GM21528 (cell line): Measurements from ENCODE around the gene DNAH11.

Experiments
- ATAC-seq: cut with Tn5 transposase; IDR thresholded peaks from one replicate; pipeline ENCODE4 v1.9.1; 2021; ENCODE audit warnings: mild to moderate bottlenecking, moderate library complexity; ENCODE audit not compliant: unreplicated experiment, low FRiP score

Gene DNAH11

GRCh38 chr7:21550076-21550475 lies 7.2 kb downstream of the DNAH11 start:
- no peak for ATAC-seq

GRCh38 chr7:21550821-21551531 lies 8.1 kb downstream of the DNAH11 start:
- no peak for ATAC-seq

DNA sequence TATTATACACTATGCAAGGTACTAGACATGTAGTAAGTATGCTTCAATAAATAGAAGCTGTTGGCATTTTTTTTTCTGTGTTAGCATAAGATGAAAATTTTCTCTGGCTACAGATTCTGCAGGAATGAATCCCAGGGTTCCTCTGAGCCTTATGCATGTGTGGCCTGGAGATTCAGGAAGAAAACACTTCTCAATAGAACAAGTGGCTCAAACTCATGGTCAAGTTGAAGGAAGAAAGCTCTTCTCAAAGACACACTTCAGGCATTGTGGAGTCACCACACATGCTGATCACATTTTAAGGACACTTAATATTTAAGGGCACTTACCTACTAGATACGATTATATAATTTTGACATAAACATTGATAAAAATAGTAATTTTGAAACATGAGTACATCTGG lies 19.5 kb downstream of the DNAH11 start:
- ATAC-seq: no peak

- no peak for ATAC-seq
Observed at GRCh38 chr7:21565614-21566013, 22.8 kb downstream of the DNAH11 start.

- ATAC-seq: no peak
Observed at GRCh38 chr7:21566094-21566493, 23.3 kb downstream of the DNAH11 start.

DNA sequence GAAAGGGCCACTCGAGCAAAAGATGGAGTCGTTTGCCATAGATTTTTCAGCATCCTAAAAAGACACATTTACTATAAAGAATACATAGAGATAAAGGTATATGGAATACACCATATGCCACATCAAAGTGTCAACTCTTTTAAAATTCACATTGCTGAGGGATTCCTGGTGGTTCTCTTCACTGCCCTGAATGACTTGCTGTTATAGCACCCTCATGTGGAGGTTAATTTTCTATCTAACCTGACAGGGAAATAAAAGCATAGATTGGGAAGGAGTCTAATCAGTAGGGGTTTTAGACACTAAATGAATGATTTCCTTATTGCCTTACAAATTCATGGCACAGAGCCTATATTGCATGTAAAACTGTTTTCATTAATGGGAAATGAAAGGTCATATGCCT lies 25.9 kb downstream of the DNAH11 start:
- no peak for ATAC-seq

- no peak for ATAC-seq
Observed at GRCh38 chr7:21572331-21573313, 29.8 kb downstream of the DNAH11 start.

- no peak for ATAC-seq
Observed at GRCh38 chr7:21579341-21580072, 36.7 kb downstream of the DNAH11 start.

- no peak for ATAC-seq
Observed at GRCh38 chr7:21580073-21580521, 37.3 kb downstream of the DNAH11 start.

- ATAC-seq: no peak
Observed at GRCh38 chr7:21585070-21585724, 42.4 kb downstream of the DNAH11 start.

- ATAC-seq: no peak
Observed at GRCh38 chr7:21587139-21587784, 44.4 kb downstream of the DNAH11 start.

DNA sequence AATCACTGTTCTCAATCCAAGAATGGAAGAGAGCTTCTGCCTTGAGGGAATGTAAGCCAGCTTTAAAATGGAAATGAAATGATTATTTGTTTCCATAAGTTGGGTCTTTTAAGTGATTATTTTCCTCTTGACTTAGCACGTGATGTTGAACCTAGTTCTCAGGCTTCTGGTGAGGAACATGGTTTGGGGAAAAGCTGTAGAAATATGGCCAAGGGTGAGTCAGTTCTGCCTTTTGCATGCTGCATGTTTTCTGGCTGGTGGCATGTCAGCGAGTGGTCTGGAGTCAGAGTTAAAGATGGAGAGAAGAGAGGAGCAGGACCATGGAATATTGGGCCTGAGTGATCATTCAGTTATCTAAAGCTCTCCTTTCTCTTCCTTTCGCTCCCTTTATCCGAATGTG lies 54.0 kb downstream of the DNAH11 start:
- ATAC-seq: no peak

DNA sequence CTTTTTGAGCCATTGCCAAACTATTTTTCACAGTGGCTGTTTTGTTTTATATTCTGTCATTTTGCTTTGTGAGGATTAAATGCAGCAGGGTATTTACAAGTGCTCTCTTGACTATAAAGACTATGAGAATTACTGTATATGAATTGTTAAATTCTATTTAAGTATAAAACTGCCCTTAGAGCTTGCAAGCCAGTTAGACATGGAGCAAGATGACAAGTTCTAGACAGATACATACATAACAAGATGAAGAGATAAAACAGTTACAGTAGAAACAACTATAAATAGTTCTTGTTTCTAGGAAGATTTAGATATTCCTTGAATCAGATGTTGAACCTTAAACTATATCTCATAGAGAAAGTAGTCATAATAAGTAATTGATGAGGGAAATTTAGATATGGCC lies 60.6 kb downstream of the DNAH11 start:
- ATAC-seq: no peak

DNA sequence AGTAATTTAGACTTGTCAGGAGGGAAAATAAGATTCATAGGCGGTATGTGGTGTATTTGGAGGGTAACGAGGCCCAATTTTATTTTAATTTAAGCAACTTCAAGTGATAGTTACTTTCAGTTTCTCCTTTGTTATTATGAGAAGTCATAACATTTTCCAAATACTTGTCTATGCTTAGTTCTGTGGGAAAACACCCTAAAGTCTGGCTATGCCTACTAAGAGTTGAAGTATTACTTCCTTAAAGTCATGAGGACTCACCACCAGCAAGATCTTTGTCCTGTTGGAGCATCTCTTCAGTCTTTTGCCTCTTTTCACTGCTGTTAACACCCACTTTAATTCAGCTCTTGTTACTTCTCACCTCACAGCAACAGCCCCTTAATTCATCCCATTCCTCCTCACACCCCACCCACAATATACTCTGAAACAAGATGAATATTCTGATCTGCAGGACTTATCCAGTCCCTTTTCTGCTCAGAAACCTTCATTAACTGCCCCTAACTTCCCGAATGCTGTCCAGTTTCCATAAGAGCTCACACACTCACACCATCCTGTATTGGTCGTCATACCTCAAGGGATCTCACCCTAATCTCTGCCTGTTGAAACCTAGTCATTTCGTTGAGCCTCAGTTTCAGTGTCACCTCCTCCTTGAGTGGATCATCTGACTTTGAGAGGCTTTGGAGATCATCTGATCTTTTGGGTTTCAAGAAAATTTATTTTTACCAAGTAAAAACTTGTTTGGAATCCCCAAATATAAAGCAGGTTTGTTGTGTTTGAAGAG lies 61.3 kb downstream of the DNAH11 start:
- no peak for ATAC-seq

- no peak for ATAC-seq
Observed at GRCh38 chr7:21605008-21605585, 62.3 kb downstream of the DNAH11 start.

GRCh38 chr7:21608465-21608864 lies 65.6 kb downstream of the DNAH11 start:
- no peak for ATAC-seq

DNA sequence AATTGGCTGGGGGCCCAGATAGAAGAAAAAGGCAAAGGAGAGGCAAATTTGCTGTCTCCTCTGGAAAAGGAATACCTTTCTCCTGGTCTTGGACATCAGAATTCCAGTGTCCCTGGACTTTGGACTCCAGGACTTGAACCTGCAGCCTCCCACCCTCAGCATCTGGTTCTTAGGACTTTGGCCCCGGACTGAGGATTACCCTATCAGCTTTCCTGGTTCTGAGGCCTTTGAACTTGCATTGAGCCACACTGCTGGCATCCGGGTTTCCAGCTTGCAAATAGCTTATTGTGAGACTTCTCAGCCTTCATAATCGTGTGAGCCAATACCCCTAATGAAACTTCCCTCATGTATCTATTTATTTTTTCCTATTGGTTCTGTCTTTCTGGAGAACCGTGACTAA lies 68.3 kb downstream of the DNAH11 start:
- ATAC-seq: no peak

DNA sequence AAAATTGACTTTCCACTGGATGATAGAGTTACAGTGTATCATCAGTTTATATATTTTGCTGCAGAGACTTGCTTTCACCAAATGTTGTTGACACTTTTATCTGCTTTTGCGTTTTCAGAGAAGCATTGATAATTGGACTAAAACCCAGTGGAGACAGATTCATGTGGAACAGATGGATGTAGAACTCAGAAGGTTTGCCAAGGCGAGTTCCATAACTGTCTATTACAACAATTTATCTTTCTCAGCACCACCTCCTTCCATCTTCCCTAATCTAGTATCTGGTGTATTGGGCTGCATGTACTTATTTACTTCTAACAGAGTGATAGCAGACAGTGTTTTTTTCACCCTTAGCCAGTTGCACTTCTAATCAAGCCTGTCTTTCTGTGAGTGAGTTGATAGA lies 73.3 kb downstream of the DNAH11 start:
- ATAC-seq: no peak
